ENCODE data around the gene EIF2D. TPM values are rescaled to one million over a fixed set of nuclear protein-coding genes. Genes with fewer than 3 reads are reported as not detected.

Gene EIF2D
- total and polyA plus RNA-seq, 9 of the 15 experiments (the other 6 are each of a cell fraction or from before 2014, with no cell fraction given): 81.1 to 138 (median 93.9) TPM

DNA sequence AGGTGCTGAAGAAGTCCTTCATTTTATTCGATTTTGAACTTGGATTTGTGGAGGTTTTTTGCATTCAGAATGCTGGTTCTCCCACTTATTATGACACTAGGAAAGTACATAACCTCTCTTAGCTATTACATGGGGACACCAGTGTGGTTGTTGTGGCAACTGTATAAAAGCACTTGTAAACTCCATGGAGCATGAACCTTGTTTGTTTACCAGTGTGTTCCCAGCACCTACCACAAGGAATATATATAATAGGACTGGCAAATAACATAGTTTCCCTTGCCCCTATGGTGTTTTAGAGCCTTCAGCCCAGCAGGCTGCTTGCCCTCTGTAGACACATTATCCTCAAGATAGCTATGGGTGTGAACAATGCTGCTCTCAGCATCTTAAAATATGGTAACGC lies 61.8 kb downstream of the EIF2D start:
- Histone ChIP-seq H3K27me3 (ENCODE audit: control insufficient read depth in 2 of 2, insufficient read depth in 2 of 2, low read length in 2 of 2) (no peaks in the 10 kb centered on the region), H3K4me1 (replicated peaks in 1 of 2; ENCODE audit: control insufficient read depth in 2 of 2, insufficient read depth in 2 of 2, low read length in 2 of 2) (peaks cover 11 to 47% of the 10 kb centered on the region in 2 experiments), H3K9me1 (ENCODE audit: control insufficient read depth, insufficient read depth, low read length) (no peaks in the 10 kb centered on the region), H4K20me1 (replicated peaks; ENCODE audit: control insufficient read depth, insufficient read depth, low read length) (no peaks in the 10 kb centered on the region), H3K79me2 (ENCODE audit: control insufficient read depth, insufficient read depth, low read length) (no peaks in the 10 kb centered on the region), H3K9me3 (replicated peaks; ENCODE audit: control insufficient read depth, insufficient read depth, low read depth, low read length) (no peaks in the 10 kb centered on the region), H3K27ac (ENCODE audit: extremely low read depth, low read depth, low read length) (no peak overlapping the region), H2AFZ (ENCODE audit: low read depth, low read length) (no peak overlapping the region), H3K4me2 (ENCODE audit: insufficient read depth, low read length) (no peak overlapping the region), H3K9ac (ENCODE audit: insufficient read depth in 1 of 2, low read depth in 2 of 2, low read length in 2 of 2) (no peak overlapping the region), H3K36me3 (ENCODE audit: control insufficient read depth, insufficient read depth, low read length) (no peaks in the 10 kb centered on the region), H3K4me3 (no peak overlapping the region)
- TF ChIP-seq MTA2 (IDR thresholded peaks at IDR 0.05; ENCODE audit: low read depth) (no peak), FOXJ2 (tag; IDR thresholded peaks at IDR 0.05) (0 out of 2 replicates have a peak, but pooled peaks have one; percentile 27)
- intact Hi-C loops (cut with micrococcal nuclease) (no loop called here), in situ Hi-C loops (cut with MboI) (no loop called here)
- DNase-seq (ENCODE audit: extremely low read depth in 1 of 4, low spot score in 3 of 4) (no peak), ATAC-seq (no peak), FAIRE-seq (no peak)
- POLR2A ChIA-PET: interaction anchor here (0.5 to 1.8 kb wide), 3 partner anchors 13 to 37 kb away, joined by 3 to 11 read pairs (median 7); no protein-coding TSS in a partner anchor
- CTCF ChIA-PET (ENCODE audit: low intra/inter-chr PET ratio): no interaction called here
- WGBS (ENCODE audit: insufficient coverage, low coverage, missing lambda C conversion rate): 4% methylated on average over 2 of the region's 2 CpGs
- BruUV-seq (replicated peaks): no TSS peak

DNA sequence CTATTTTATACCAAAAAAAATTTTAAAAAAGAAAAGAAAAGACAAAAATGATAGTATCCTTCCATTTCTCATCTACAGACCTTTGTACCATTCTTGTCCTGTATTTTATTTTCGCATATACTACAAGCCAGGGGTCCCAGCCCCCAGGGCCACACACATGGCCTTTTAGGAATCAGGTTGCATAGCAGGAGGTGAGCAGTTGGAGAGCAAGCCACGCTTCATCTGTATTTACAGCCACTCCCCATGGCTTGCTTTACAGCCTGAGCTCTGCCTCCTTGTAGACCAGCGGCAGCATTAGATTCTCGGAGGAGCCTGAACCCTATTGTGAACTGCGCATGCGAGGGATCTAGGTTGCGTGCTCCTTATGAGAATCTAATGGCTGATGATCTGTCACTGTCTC lies 65.2 kb downstream of the EIF2D start:
- Histone ChIP-seq H3K36me3 (ENCODE audit: control insufficient read depth, insufficient read depth, low read length) (no peaks in the 10 kb centered on the region), H3K9ac (ENCODE audit: insufficient read depth in 1 of 2, low read depth in 2 of 2, low read length in 2 of 2) (no peak overlapping the region), H3K27me3 (ENCODE audit: control insufficient read depth in 2 of 2, insufficient read depth in 2 of 2, low read length in 2 of 2) (no peaks in the 10 kb centered on the region), H2AFZ (ENCODE audit: low read depth, low read length) (peak overlapping the region; percentile 32; the same call in 1 of the 2 replicates), H3K9me3 (replicated peaks; ENCODE audit: control insufficient read depth, insufficient read depth, low read depth, low read length) (no peaks in the 10 kb centered on the region), H3K9me1 (ENCODE audit: control insufficient read depth, insufficient read depth, low read length) (no peaks in the 10 kb centered on the region), H3K79me2 (ENCODE audit: control insufficient read depth, insufficient read depth, low read length) (no peaks in the 10 kb centered on the region), H4K20me1 (replicated peaks; ENCODE audit: control insufficient read depth, insufficient read depth, low read length) (no peaks in the 10 kb centered on the region), H3K4me2 (ENCODE audit: insufficient read depth, low read length) (no peak overlapping the region), H3K27ac (ENCODE audit: extremely low read depth, low read depth, low read length) (no peak overlapping the region), H3K4me3 (no peak overlapping the region), H3K4me1 (replicated peaks in 1 of 2; ENCODE audit: control insufficient read depth in 2 of 2, insufficient read depth in 2 of 2, low read length in 2 of 2) (peaks cover 16 to 23% of the 10 kb centered on the region in 2 experiments)
- ATAC-seq (no peak), FAIRE-seq (no peak), DNase-seq (ENCODE audit: extremely low read depth in 1 of 4, low spot score in 3 of 4) (no peak)
- ChIA-PET POLR2A (interaction anchor here (1.2 to 1.5 kb wide), 3 partner anchors 10 to 13 kb away, joined by 3 to 6 read pairs (median 3); no protein-coding TSS in a partner anchor), CTCF (ENCODE audit: low intra/inter-chr PET ratio) (no interaction called here)
- intact Hi-C loops (cut with micrococcal nuclease) (no loop called here), in situ Hi-C loops (cut with MboI) (loop anchor here (5.0 kb wide), 1 partner anchor 35 kb away; no protein-coding TSS in a partner anchor)
- WGBS (ENCODE audit: insufficient coverage, low coverage, missing lambda C conversion rate): 36% methylated on average over 7 of the region's 7 CpGs
- no TSS peak for BruUV-seq (replicated peaks)
- TF ChIP-seq HNRNPL (IDR thresholded peaks at IDR 0.05; ENCODE audit: low read depth, low read length): no peak
- no peak for TF ChIP-seq ZKSCAN8 (CRISPR knock-in tag; IDR thresholded peaks at IDR 0.05)
- TF ChIP-seq TAF9B (IDR thresholded peaks at IDR 0.05; ENCODE audit: partially characterized antibody): no peak
- TF ChIP-seq RBM34 (IDR thresholded peaks at IDR 0.05; ENCODE audit: borderline replicate concordance, insufficient read depth, low read length): no peak
- no peak for TF ChIP-seq ZNF707 (CRISPR knock-in tag; conservative IDR thresholded peaks at IDR 0.05)
- no peak for TF ChIP-seq BCL6 (CRISPR knock-in tag; IDR thresholded peaks at IDR 0.05)
- TF ChIP-seq CSDE1 (IDR thresholded peaks at IDR 0.05): no peak
- no peak for TF ChIP-seq MYBL2 (IDR thresholded peaks at IDR 0.05; ENCODE audit: low read depth)
- TF ChIP-seq MYBL2 (CRISPR knock-in tag; IDR thresholded peaks at IDR 0.05; ENCODE audit: borderline replicate concordance): no peak
- no peak for TF ChIP-seq ETV6 (IDR thresholded peaks at IDR 0.05; ENCODE audit: borderline replicate concordance in 1 of 2, low read depth in 2 of 2, low read length in 1 of 2)
- TF ChIP-seq ETV6 (CRISPR knock-in tag; IDR thresholded peaks at IDR 0.05; ENCODE audit: borderline replicate concordance): no peak
- TF ChIP-seq, protein P1, sequence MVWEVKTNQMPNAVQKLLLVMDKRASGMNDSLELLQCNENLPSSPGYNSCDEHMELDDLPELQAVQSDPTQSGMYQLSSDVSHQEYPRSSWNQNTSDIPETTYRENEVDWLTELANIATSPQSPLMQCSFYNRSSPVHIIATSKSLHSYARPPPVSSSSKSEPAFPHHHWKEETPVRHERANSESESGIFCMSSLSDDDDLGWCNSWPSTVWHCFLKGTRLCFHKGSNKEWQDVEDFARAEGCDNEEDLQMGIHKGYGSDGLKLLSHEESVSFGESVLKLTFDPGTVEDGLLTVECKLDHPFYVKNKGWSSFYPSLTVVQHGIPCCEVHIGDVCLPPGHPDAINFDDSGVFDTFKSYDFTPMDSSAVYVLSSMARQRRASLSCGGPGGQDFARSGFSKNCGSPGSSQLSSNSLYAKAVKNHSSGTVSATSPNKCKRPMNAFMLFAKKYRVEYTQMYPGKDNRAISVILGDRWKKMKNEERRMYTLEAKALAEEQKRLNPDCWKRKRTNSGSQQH (CRISPR knock-in tag; IDR thresholded peaks at IDR 0.05): no peak
- no peak for TF ChIP-seq FOS (IDR thresholded peaks at IDR 0.05; ENCODE audit: extremely low read depth, insufficient read length)
- no peak for TF ChIP-seq ZNF717 (CRISPR knock-in tag; IDR thresholded peaks at IDR 0.05)
- TF ChIP-seq ZNF175 (CRISPR knock-in tag; IDR thresholded peaks at IDR 0.05; ENCODE audit: low read depth): no peak
